ENCODE data around the gene SEPHS1. TPM values are rescaled to one million over a fixed set of nuclear protein-coding genes. Genes with fewer than 3 reads are reported as not detected.

SEPHS1 gene
- total and polyA plus RNA-seq, 9 donors, result 27.2 to 76.7 (median 50.6) TPM

DNA sequence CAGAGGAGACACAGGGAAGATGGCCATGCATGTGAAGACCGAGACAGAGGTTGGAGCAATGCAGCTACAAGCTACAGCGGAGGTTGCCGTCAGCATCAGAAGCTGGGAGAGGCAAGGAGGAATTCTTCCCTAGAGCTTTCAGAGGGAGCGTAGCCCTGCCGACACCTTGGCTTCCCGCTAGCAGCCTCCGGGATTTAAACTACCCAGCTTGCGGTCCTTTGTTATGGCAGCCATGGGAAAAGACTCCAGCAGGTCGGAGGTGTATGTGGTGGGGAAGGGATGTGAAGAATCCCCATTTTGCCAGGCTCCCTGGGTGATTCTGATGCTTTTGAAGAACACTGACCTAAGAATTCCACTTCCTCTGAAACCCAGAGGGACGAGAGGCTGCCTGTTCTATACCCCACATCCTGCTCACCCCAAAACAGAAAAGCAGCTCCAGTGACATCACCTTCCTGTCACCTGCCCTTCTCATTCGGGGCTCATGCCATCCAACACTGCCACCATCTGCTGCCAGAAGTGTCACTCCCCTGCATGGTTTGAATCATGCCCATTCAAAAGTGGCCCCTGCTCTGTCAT lies 3.3 kb upstream of the SEPHS1 start:
- Histone ChIP-seq H3K36me3 (no peaks in the 10 kb centered on the region), H3K27me3 (no peaks in the 10 kb centered on the region), H3K9me3 (no peaks in the 10 kb centered on the region), H3K27ac (no peak overlapping the region), H3K4me3 (no peak overlapping the region), H3K4me1 (ENCODE audit: insufficient read depth) (peaks cover 4% of the 10 kb centered on the region)
- DNase-seq, result no peak
- WGBS, 3 donors, result 27 to 40% (median 29%) methylated on average over 11 of the region's 11 CpGs
- intact Hi-C loops (cut with DNase I), result no loop called here
- TF ChIP-seq, protein P1, sequence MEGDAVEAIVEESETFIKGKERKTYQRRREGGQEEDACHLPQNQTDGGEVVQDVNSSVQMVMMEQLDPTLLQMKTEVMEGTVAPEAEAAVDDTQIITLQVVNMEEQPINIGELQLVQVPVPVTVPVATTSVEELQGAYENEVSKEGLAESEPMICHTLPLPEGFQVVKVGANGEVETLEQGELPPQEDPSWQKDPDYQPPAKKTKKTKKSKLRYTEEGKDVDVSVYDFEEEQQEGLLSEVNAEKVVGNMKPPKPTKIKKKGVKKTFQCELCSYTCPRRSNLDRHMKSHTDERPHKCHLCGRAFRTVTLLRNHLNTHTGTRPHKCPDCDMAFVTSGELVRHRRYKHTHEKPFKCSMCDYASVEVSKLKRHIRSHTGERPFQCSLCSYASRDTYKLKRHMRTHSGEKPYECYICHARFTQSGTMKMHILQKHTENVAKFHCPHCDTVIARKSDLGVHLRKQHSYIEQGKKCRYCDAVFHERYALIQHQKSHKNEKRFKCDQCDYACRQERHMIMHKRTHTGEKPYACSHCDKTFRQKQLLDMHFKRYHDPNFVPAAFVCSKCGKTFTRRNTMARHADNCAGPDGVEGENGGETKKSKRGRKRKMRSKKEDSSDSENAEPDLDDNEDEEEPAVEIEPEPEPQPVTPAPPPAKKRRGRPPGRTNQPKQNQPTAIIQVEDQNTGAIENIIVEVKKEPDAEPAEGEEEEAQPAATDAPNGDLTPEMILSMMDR (IDR thresholded peaks at IDR 0.05), result no peak
- no peak for TF ChIP-seq EP300 (IDR thresholded peaks at IDR 0.05)
- no peak for TF ChIP-seq POLR2A (IDR thresholded peaks at IDR 0.05)

DNA sequence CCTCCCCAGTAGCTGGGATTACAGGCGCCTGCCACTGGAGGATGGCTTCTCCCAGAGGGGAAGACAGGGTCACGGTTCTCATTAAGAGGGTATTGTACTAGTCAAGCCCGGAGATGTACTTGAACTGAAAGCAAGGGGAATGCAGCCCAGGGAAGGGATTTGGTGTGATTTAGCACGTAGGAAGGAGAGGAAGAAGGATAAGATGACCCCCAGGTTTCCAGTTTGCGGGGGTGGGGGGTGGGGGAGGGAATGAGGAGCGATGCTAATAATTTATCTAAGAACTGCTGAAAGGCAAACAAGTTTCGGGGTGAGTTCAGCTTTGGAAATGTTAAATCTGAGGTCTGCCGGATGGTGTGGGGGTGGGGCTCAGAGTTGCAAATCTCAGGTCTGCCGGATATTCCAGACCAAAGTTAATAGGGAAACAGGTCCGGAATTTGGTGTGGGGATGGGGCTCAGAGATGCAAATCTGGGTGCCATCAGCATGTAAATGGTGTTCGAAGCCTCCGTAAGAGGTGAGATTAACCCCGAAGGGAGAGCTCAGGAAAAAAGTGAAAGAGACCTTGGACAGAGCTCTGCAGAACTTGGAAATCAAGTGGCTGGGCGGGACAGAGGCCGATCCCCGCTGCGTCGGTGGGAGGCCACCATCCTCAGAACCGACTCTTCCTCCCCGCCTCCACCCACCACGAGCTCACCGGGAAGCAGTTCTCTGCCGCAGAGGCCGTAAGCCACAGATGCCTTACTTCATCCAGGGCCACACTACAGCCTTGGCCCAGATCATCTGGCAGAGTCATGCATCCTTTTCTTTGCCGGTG lies 1.6 kb upstream of the SEPHS1 start:
- peak overlapping the region in 1 of 2 donors; percentile 68 for H3K27ac ChIP-seq
- WGBS, 3 donors, result 1 to 3% (median 1%) methylated on average over 25 of the region's 25 CpGs

DNA sequence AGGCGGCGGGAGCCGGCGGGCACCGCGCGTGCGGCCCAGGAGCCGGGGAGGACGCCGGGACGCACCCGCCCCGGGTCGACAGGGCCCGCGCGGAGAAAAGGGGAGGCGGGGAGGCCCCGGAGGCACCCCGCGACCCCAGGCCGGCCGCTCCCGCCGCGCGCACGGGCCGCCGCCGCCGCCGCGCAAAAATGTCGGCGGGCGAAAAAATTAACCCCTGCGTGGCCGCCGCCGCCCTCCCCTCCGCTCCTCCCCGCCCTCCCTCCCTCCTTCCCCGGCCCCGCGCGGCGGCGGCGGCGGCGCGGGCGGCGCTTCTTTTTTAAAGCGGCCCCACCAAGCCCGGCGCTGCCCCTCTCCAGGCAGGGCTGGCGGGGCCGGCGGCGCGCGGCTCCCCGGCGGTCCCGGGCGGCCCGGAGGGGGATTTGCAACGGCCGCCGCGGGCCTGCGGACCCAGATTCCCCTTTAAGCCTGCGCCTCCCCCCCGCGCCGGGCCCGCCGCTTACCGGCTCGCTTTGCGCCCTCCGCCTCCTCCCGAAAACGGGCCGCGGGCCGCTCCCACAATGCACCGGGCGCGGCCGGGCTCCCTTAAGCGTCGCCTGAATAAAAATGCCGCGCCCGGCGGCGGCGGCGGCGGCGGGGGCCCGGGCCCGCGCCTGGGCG lies 465 bp downstream of the SEPHS1 start:
- Histone ChIP-seq H3K9me3 (no peaks in the 10 kb centered on the region), H3K4me3 (peak overlapping the region; percentile 88), H3K27me3 (no peaks in the 10 kb centered on the region), H3K27ac (peak overlapping the region; percentile 95 to 99), H3K36me3 (no peaks in the 10 kb centered on the region), H3K4me1 (ENCODE audit: insufficient read depth) (peaks cover 6% of the 10 kb centered on the region)
- no peak for TF ChIP-seq EP300 (IDR thresholded peaks at IDR 0.05)
- peak; percentile 29 for TF ChIP-seq POLR2A (IDR thresholded peaks at IDR 0.05)
- DNase-seq, result peak; percentile 84 to 91 (median 86)
- 0 to 1% (median 0%) methylated on average over 35 to 97 of the region's 109 CpGs for WGBS, 3 donors
- intact Hi-C loops (cut with DNase I), result loop anchor here in 1 of 4 donors (5.0 kb wide), 1 partner anchor 45 kb away; the partner anchor contains the start of gene PHYH

More for the DNA sequence above, 1.6 kb upstream of the SEPHS1 start:
- Histone ChIP-seq H3K27me3 (no peaks in the 10 kb centered on the region), H3K4me3 (peak overlapping the region; percentile 88), H3K4me1 (ENCODE audit: insufficient read depth) (peaks cover 6% of the 10 kb centered on the region), H3K9me3 (no peaks in the 10 kb centered on the region), H3K36me3 (no peaks in the 10 kb centered on the region)
- TF ChIP-seq, protein P1 (IDR thresholded peaks at IDR 0.05), result no peak
- TF ChIP-seq POLR2A (IDR thresholded peaks at IDR 0.05) (no peak), EP300 (IDR thresholded peaks at IDR 0.05) (no peak)
- peak; percentile 43 to 63 (median 48) for DNase-seq
- intact Hi-C loops (cut with DNase I), result loop anchor here in 1 of 4 donors (5.0 kb wide), 1 partner anchor 47 kb away; the partner anchor contains the start of gene PHYH

DNA sequence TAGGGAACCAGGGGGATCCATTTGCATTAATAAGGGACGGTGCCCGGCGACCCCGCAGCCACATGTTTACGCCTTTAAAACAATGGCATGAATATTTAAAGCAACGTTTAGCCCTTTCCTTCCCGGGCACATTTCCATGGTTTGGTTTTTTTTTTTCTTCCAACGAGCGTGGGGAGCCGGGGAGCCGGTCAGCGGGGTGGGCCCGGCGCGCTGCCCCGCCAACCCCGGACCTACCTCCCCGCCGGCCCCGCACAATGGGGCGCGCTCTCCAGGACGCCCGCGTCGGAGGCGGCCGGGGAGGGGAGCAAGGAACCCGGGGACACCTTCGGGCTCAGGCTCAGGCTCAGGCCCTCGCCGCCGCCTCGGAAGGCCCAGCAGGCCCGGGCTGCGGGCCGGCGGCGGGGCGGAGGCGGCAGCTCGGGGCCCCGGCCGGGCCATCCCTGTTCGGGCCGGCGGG lies 1.0 kb downstream of the SEPHS1 start:
- intact Hi-C loops (cut with DNase I), result loop anchor here in 1 of 4 donors (5.0 kb wide), 1 partner anchor 45 kb away; the partner anchor contains the start of gene PHYH
- no peaks in the 10 kb centered on the region for H3K9me3 ChIP-seq
- peak in 3 of 5 donors; percentile 28 to 52 (median 29) for DNase-seq
- WGBS, 3 donors, result 0 to 1% (median 0%) methylated on average over 33 to 47 of the region's 47 CpGs
- peak overlapping the region; percentile 95 to 99 for H3K27ac ChIP-seq
- peaks cover 6% of the 10 kb centered on the region for H3K4me1 ChIP-seq (ENCODE audit: insufficient read depth)
- no peaks in the 10 kb centered on the region for H3K27me3 ChIP-seq
- peak overlapping the region; percentile 88 for H3K4me3 ChIP-seq
- TF ChIP-seq POLR2A (IDR thresholded peaks at IDR 0.05) (no peak), EP300 (IDR thresholded peaks at IDR 0.05) (no peak)
- TF ChIP-seq, protein P1 (IDR thresholded peaks at IDR 0.05), result no peak
- no peaks in the 10 kb centered on the region for H3K36me3 ChIP-seq
